Lung (tissue), 12 donors: ENCODE measurements around the gene PRKCH. TPM values are rescaled to one million over a fixed set of nuclear protein-coding genes. Genes with fewer than 3 reads are reported as not detected.
A peak's percentile ranks its signal among the peaks of the same experiment; 100 is the strongest.

Source experiments
- ATAC-seq: fragments of 200-7000 bp; cut with Tn5 transposase; one replicate; pipeline ENCODE4 v1.9.1; 2020; ENCODE audit warnings: moderate number of reproducible peaks; ENCODE audit not compliant: insufficient read depth, low FRiP score
- DNase-seq, 3 donors: peaks; one replicate each; pipeline ENCODE4 v3.0.0-alpha.2; 2013 to 2017
- H3K27ac ChIP-seq, 2 donors: one replicate each; pipeline ENCODE4 v1.5.1; 2013; ENCODE audit warnings: mild to moderate bottlenecking in 2 of 2, moderate library complexity in 2 of 2, control low read depth in 1 of 2, inconsistent platforms in 1 of 2, low read depth in 1 of 2, low read length in 1 of 2
- H3K27me3 ChIP-seq, 3 donors: one replicate each; pipeline ENCODE4 v1.5.1; 2013; ENCODE audit warnings: low read length in 2 of 3; ENCODE audit not compliant: control insufficient read depth in 3 of 3, insufficient read depth in 3 of 3
- H3K36me3 ChIP-seq, 4 donors: one replicate each; pipeline ENCODE4 v1.5.1; 2013; ENCODE audit warnings: low read length in 4 of 4, mild to moderate bottlenecking in 1 of 4, moderate library complexity in 1 of 4; ENCODE audit not compliant: control insufficient read depth in 4 of 4, insufficient read depth in 4 of 4
- H3K4me1 ChIP-seq, 5 donors: one replicate each; pipeline ENCODE4 v1.5.1; 2013; ENCODE audit warnings: low read length in 5 of 5, mild to moderate bottlenecking in 2 of 5, moderate library complexity in 1 of 5; ENCODE audit not compliant: control insufficient read depth in 5 of 5, insufficient read depth in 5 of 5
- H3K4me3 ChIP-seq: one replicate; pipeline ENCODE4 v1.5.1; 2013; ENCODE audit warnings: mild to moderate bottlenecking, control low read depth, moderate library complexity
- H3K9ac ChIP-seq, 2 donors: one replicate each; pipeline ENCODE4 v1.5.1; 2013; ENCODE audit warnings: low read length in 2 of 2, control low read depth in 1 of 2; ENCODE audit not compliant: insufficient read depth in 1 of 2
- H3K9me3 ChIP-seq, 4 donors: one replicate each; pipeline ENCODE4 v1.5.1; 2013; ENCODE audit warnings: low read length in 3 of 4, mild to moderate bottlenecking in 1 of 4, moderate library complexity in 1 of 4; ENCODE audit not compliant: control insufficient read depth in 4 of 4, insufficient read depth in 3 of 4
- CTCF ChIP-seq: IDR thresholded peaks from 2 replicates; pipeline ENCODE4 v1.5.1; 2012; ENCODE audit warnings: mild to moderate bottlenecking; ENCODE audit errors: control extremely low read depth, extremely low read depth
- WGBS, 2 donors: extraction: QIAGEN DNeasy Blood & Tissue Kit; methylation state at CpG; one replicate each; pipeline ENCODE4 v1.1.7; 2013; 5-methylcytosine and 5-hydroxymethylcytosine counted together
- polyA plus RNA-seq, 2 donors: library from polyadenylated mRNA; stranded (reverse); fragments of 200-250 nt; gene quantifications; one replicate each; pipeline ENCODE4 v1.2.1, GENCODE V29; 2013
- total RNA-seq, 2 donors: library from RNA; depleted of rRNA in 1 of 2; stranded (reverse); fragments of >200 nt in 1 of 2; gene quantifications; one replicate each; pipeline ENCODE4 v1.2.1, GENCODE V29; 2014 to 2021
- donor health status: control.
- donor health status: control.
- donor health status: Bipolar disorder and iron deficiency.
- donor health status: healthy.
- donor health status: DM: yes; HTN: yes; CAD: no.

PRKCH gene
- total and polyA plus RNA-seq, 4 donors = 12.9 to 126 (median 51.4) TPM

GRCh38 chr14:61545726-61546455, 224.5 kb downstream of the PRKCH start:
- ATAC-seq = no peak

GRCh38 chr14:61547186-61548069, 226.0 kb downstream of the PRKCH start:
- Histone ChIP-seq H3K27me3 (no peaks in the 10 kb centered on the region), H3K9me3 (no peaks in the 10 kb centered on the region), H3K4me3 (no peak overlapping the region), H3K27ac (peak overlapping the region in 1 of 2 donors; percentile 5), H3K4me1 (peaks cover 7 to 24% (median 8%) of the 10 kb centered on the region in 5 donors), H3K36me3 (peaks cover 0 to 17% (median 0%) of the 10 kb centered on the region in 4 donors), H3K9ac (no peak overlapping the region)
- DNase-seq (no peak), ATAC-seq (no peak)
- WGBS, 2 donors = 83 to 90% methylated on average over 14 of the region's 14 CpGs
- TF ChIP-seq CTCF = no peak

More at GRCh38 chr14:61545726-61546455, 224.5 kb downstream of the PRKCH start:
- no peak for TF ChIP-seq CTCF
- DNase-seq = no peak
- Histone ChIP-seq H3K4me3 (no peak overlapping the region), H3K36me3 (peaks cover 0 to 16% (median 0%) of the 10 kb centered on the region in 4 donors), H3K4me1 (peaks cover 5 to 21% (median 9%) of the 10 kb centered on the region in 5 donors), H3K27me3 (no peaks in the 10 kb centered on the region), H3K9ac (no peak overlapping the region), H3K27ac (peak overlapping the region; percentile 32 to 85), H3K9me3 (no peaks in the 10 kb centered on the region)
- 81 to 86% methylated on average over 7 of the region's 7 CpGs for WGBS, 2 donors

- Histone ChIP-seq H3K36me3 (peaks cover 0 to 13% (median 0%) of the 10 kb centered on the region in 4 donors), H3K27ac (no peak overlapping the region), H3K4me1 (peaks cover 0 to 27% (median 0%) of the 10 kb centered on the region in 5 donors), H3K27me3 (no peaks in the 10 kb centered on the region), H3K4me3 (no peak overlapping the region), H3K9me3 (no peaks in the 10 kb centered on the region), H3K9ac (no peak overlapping the region)
- 60 to 66% methylated on average over 2 of the region's 2 CpGs for WGBS, 2 donors
- DNase-seq (no peak), ATAC-seq (no peak)
- TF ChIP-seq CTCF = no peak
These were observed 228.0 kb downstream of the PRKCH start for GRCh38 chr14:61549425-61549824.
